NCI-H128 (cell line): ENCODE data around the gene HTR2A.
"Not testable (repeated sequence)": the region's sequence is repeated elsewhere in the genome, so short reads cannot be mapped to it uniquely, and the experiment has no call there.

Experiments
- DNase-seq: peaks from one replicate; lab custom pipeline; 2025; ENCODE audit not compliant: unreplicated experiment; lab: John Stamatoyannopoulos, UW

HTR2A gene

GRCh38 chr13:46812301-46812797 lies 84.5 kb downstream of the HTR2A start:
- no peak for DNase-seq

DNA sequence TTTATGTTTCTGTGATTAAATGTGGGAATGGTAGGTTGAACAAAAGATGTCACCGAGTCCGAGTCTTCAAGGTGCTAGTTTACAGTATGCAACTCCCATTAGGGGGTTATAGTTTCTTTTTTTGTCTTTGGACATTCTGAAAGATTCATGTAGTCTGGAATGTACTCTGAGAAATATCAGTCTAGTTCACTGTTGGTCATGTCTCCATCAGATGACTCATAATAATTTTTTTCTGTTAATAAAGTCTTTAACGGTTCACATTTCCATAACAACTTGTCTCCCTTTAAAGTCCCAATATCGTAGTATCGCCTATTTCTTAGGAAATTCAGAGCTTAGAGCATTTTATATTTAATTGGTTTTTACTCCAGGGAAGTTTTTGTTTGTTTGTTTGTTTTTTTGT lies 86.4 kb downstream of the HTR2A start:
- DNase-seq, result no peak

GRCh38 chr13:46804921-46805320 lies 91.9 kb downstream of the HTR2A start:
- DNase-seq, result not testable (repeated sequence)

DNA sequence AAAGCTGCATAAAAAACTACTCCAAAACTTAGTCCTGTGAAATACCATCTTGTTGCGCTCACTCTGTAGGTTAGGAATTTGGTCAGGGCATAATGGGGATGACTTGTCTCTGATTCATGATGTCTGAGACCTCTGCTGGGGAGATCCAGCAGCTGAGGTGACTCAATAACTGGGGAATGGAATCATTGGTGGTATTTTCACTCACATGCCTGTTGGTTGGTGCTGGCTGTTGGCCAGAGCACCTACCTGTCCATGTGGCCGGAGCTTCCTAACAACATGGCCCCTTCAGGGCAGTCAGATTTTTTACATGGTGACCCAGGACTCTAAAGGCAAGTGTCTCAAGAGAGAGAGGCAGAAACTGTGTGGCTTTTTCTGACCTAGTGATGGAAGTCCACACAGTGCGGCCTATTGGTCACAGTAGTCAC lies 92.5 kb downstream of the HTR2A start:
- no peak for DNase-seq

DNA sequence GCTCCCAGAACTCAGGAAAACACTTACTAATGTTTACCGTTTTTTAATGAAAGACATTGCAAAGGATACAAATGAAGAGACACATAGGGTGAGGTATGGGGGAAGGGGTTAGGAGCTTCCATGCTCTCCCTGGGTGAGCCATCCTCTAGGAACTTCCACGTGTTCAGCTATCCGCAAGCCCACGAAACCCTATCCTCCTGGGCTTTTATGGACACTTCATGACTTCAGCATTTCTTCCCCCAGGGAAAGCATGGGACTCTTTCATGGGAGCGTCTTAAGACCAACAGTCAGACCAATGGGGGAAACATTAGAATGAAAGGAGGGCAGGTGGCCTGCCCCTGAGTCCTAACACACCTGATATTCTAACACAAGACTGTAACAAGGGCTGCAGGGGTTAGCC lies 93.3 kb downstream of the HTR2A start:
- no peak for DNase-seq

DNA sequence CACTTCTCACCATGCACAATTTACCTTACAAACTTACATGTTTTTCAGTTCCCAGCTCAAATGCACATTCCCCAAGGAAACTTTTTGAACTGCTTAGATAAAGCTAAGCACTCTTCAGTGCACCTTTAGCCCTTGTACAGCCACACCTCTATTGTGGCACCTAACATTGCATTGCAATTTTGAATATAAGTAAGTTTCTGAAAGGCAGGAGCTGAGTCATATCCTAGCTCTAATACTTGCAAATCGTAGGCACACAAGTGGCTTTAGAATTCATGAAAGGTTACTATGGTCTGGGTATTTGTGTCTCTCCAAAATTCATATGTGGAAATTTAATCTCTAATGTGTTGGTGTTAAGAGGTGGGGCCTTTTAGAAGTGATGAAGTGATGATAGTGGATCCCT lies 95.0 kb downstream of the HTR2A start:
- no peak for DNase-seq

GRCh38 chr13:46799139-46799538 lies 97.7 kb downstream of the HTR2A start:
- no peak for DNase-seq

GRCh38 chr13:46797501-46798237 lies 99.2 kb downstream of the HTR2A start:
- no peak for DNase-seq

GRCh38 chr13:46796515-46797474 lies 100.1 kb downstream of the HTR2A start, which contains the start of gene ESD:
ESD (minus strand) TSS chr13:46797161; CDS start chr13:46791413, 5,748 bp downstream.
- peak; percentile 81 for DNase-seq

GRCh38 chr13:46796129-46796514 lies 100.7 kb downstream of the HTR2A start:
- no peak for DNase-seq

DNA sequence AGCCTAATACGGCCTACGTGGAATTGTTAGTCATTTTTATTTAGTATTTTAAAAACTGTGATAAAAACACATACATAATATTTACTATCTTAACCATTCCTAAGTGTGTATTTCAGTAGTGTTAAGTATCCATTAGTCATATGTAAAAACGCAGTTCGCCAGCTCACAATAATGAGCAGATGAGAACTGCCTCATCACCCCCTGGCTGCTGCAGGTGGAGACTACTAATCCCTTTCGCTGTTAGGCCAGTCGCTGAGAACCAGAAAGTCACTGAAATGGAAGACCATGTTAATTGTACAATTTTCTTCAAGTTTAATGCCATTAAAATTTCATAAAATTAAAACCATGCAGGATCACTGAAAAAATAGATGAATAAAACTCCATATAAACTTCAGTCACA lies 101.5 kb downstream of the HTR2A start:
- DNase-seq, result no peak

DNA sequence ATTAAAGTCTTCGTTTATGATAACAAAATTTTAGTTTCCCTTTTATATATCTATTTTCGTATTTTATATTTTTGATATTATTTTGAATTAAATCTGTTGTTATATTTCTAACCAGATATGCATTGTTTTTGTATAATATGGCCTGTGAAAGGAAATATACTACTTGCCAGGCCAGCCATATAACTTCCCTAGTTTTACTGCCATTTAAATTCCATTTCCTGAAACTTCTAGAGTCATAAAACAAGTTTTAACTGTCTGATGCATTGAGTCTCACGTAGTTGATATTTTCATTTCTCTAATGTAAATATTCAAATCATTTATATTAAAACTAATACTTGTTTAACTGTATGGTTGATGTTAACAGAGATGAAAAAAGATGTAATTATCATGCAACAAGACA lies 113.3 kb downstream of the HTR2A start:
- no peak for DNase-seq

GRCh38 chr13:46782691-46783090 lies 114.2 kb downstream of the HTR2A start:
- no peak for DNase-seq

- no peak for DNase-seq
These were observed 114.8 kb downstream of the HTR2A start for GRCh38 chr13:46782066-46782465.
